SK-N-SH (cell line): Measurements from ENCODE around the gene MBP. TPM values are rescaled to one million over a fixed set of nuclear protein-coding genes. Genes with fewer than 3 reads are reported as not detected.

Experiments used
- CTCF ChIA-PET: fragments of 300-600, 350-600 bp; formaldehyde crosslinking; extraction: SDS; loops from one replicate; lab custom pipeline; 2021; lab: Yijun Ruan, JAX
- POLR2A ChIA-PET: fragments of 350-600 bp; sonication (Branson Sonifier 250); formaldehyde crosslinking; extraction: SDS; loops from one replicate; lab custom pipeline; 2020; ENCODE audit warnings: antibody characterized with exemption, inconsistent platforms; lab: Yijun Ruan, JAX
- DNase-seq: peaks from one replicate; pipeline ENCODE4 v3.0.0; 2012
- H2AFZ ChIP-seq: fragments of 200-600 bp; sonication (generic); 2 replicates; pipeline ENCODE4 v1.8.1; 2016; ENCODE audit warnings: antibody characterized with exemption, mild to moderate bottlenecking, low read depth
- H3F3A ChIP-seq: fragments of 200-600 bp; sonication (generic); replicated peaks from 2 replicates; pipeline ENCODE3; 2016; ENCODE audit warnings: antibody characterized with exemption, mild to moderate bottlenecking; ENCODE audit not compliant: insufficient read depth
- H3K27ac ChIP-seq, 2 experiments: fragments of 200-500 bp in 1 of 2; fragments of 200-600 bp in 1 of 2; sonication (Bioruptor generic) in 1 of 2; sonication (generic), shearing (Covaris generic) in 1 of 2; 2 replicates each; pipeline versions ENCODE4 v1.5.1 to v1.6.1; 2014 to 2016; ENCODE audit warnings: low read depth in 2 of 2, inconsistent platforms in 1 of 2, low read length in 1 of 2, mild to moderate bottlenecking in 1 of 2, mixed read lengths in 1 of 2
- H3K27me3 ChIP-seq: fragments of 200-600 bp; sonication (generic), shearing (Covaris generic); 2 replicates; pipeline ENCODE4 v1.6.1; 2016; ENCODE audit warnings: mixed run types; ENCODE audit not compliant: insufficient read depth
- H3K36me3 ChIP-seq, 2 experiments: fragments of 200-500 bp in 1 of 2; fragments of 200-600 bp in 1 of 2; sonication (Bioruptor generic) in 1 of 2; sonication (generic) in 1 of 2; replicated peaks in 1 of 2; 2 replicates each; pipeline versions ENCODE3 to v1.5.1; 2014 to 2016; ENCODE audit warnings: low read length in 1 of 2, mild to moderate bottlenecking in 1 of 2; ENCODE audit not compliant: insufficient read depth in 2 of 2, control insufficient read depth in 1 of 2
- H3K4me1 ChIP-seq, 2 experiments: fragments of 200-500 bp in 1 of 2; fragments of 200-600 bp in 1 of 2; sonication (Bioruptor generic) in 1 of 2; sonication (generic), shearing (Covaris generic) in 1 of 2; 2 replicates each; pipeline versions ENCODE4 v1.5.1 to v1.6.1; 2014 to 2016; ENCODE audit warnings: low read depth in 1 of 2, low read length in 1 of 2, mixed run types in 1 of 2; ENCODE audit not compliant: insufficient read depth in 2 of 2, control insufficient read depth in 1 of 2
- H3K4me2 ChIP-seq: fragments of 200-600 bp; sonication (generic), shearing (Covaris generic); 2 replicates; pipeline ENCODE4 v1.6.1; 2017; ENCODE audit warnings: mixed run types
- H3K4me3 ChIP-seq, 2 experiments: fragments of 200-500 bp in 1 of 2; fragments of 200-600 bp in 1 of 2; sonication (Bioruptor generic) in 1 of 2; sonication (generic), shearing (Covaris generic) in 1 of 2; 2 replicates each; pipeline versions ENCODE4 v1.5.1 to v1.8.1; 2014 to 2016; ENCODE audit warnings: low read depth in 2 of 2, inconsistent platforms in 1 of 2, low read length in 1 of 2, mild to moderate bottlenecking in 1 of 2, mixed read lengths in 1 of 2, moderate library complexity in 1 of 2
- H3K79me2 ChIP-seq: fragments of 200-600 bp; sonication (generic); 2 replicates; pipeline ENCODE4 v1.8.1; 2017; ENCODE audit warnings: mild to moderate bottlenecking; ENCODE audit not compliant: insufficient read depth
- H3K9ac ChIP-seq: fragments of 200-600 bp; sonication (generic); 2 replicates; pipeline ENCODE4 v1.6.1; 2017; ENCODE audit warnings: mixed run types
- H3K9me2 ChIP-seq: fragments of 200-600 bp; sonication (generic); 2 replicates; pipeline ENCODE4 v1.6.1; 2017; ENCODE audit warnings: mixed run types
- H3K9me3 ChIP-seq: fragments of 200-600 bp; sonication (generic); 2 replicates; pipeline ENCODE4 v1.6.1; 2017; ENCODE audit warnings: mixed run types, mild to moderate bottlenecking, moderate library complexity
- H4K20me1 ChIP-seq: fragments of 200-600 bp; sonication (generic); 2 replicates; pipeline ENCODE4 v1.6.1; 2017; ENCODE audit warnings: mild to moderate bottlenecking, mixed run types; ENCODE audit not compliant: insufficient read depth
- CHD2 ChIP-seq: fragments of 150-350 bp; IDR thresholded peaks from 2 replicates; pipeline ENCODE4 v1.6.1; 2018; ENCODE audit warnings: low read length; ENCODE audit not compliant: partially characterized antibody
- EP300 ChIP-seq, 2 experiments: IDR thresholded peaks; 2 replicates each; pipeline versions ENCODE4 v1.4.0 to v1.6.1; 2012; ENCODE audit warnings: borderline replicate concordance in 1 of 2, low read depth in 1 of 2, low read length in 1 of 2
- GABPA ChIP-seq: IDR thresholded peaks from 2 replicates; pipeline ENCODE4 v1.4.0; 2012; ENCODE audit warnings: low read depth, mild to moderate bottlenecking
- GATA2 ChIP-seq: sonication (generic); formaldehyde crosslinking; IDR thresholded peaks from 2 replicates; pipeline ENCODE4 v1.5.0; 2020; ENCODE audit warnings: mild to moderate bottlenecking, missing genetic modification reagents
- MEF2A ChIP-seq: IDR thresholded peaks from 2 replicates; pipeline ENCODE4 v1.4.0; 2012; ENCODE audit warnings: low read depth, borderline replicate concordance
- MXI1 ChIP-seq: IDR thresholded peaks from 2 replicates; pipeline ENCODE4 v1.6.1; 2012; ENCODE audit warnings: mild to moderate bottlenecking, low read depth, low read length, improper control_type of control experiment
- NFIC ChIP-seq: IDR thresholded peaks from 2 replicates; pipeline ENCODE4 v1.4.0; 2012; ENCODE audit warnings: borderline replicate concordance
- NRF1 ChIP-seq: IDR thresholded peaks from 2 replicates; pipeline ENCODE4 v1.6.1; 2012; ENCODE audit warnings: low read depth, mild to moderate bottlenecking, low read length
- POLR2AphosphoS5 ChIP-seq: IDR thresholded peaks from 2 replicates; pipeline ENCODE4 v1.6.1; 2012; ENCODE audit warnings: low read depth, low read length
- REST ChIP-seq: IDR thresholded peaks from 2 replicates; pipeline ENCODE4 v1.6.1; 2012; ENCODE audit warnings: mild to moderate bottlenecking, low read depth, low read length, moderate library complexity
- RFX5 ChIP-seq: IDR thresholded peaks from 2 replicates; pipeline ENCODE4 v1.6.1; 2012; ENCODE audit warnings: mild to moderate bottlenecking, improper control_type of control experiment, low read length
- RXRA ChIP-seq: IDR thresholded peaks from 2 replicates; pipeline ENCODE4 v1.4.0; 2012; ENCODE audit warnings: low read depth, mild to moderate bottlenecking, borderline replicate concordance
- SIN3A ChIP-seq: IDR thresholded peaks from 2 replicates; pipeline ENCODE4 v1.6.1; 2012; ENCODE audit warnings: low read depth, mild to moderate bottlenecking, low read length, moderate library complexity, borderline replicate concordance
- TCF12 ChIP-seq: IDR thresholded peaks from 2 replicates; pipeline ENCODE4 v1.4.0; 2012
- USF1 ChIP-seq: IDR thresholded peaks from 2 replicates; pipeline ENCODE4 v1.4.0; 2012; ENCODE audit warnings: low read depth, borderline replicate concordance
- YY1 ChIP-seq: IDR thresholded peaks from 2 replicates; pipeline ENCODE4 v1.4.0; 2012; ENCODE audit warnings: low read depth, mild to moderate bottlenecking
- WGBS: methylation state at CpG from one replicate; pipeline ENCODE4 v1.1.6; 2017; ENCODE audit warnings: low lambda C conversion rate; 5-methylcytosine and 5-hydroxymethylcytosine counted together
- polyA plus RNA-seq, 3 experiments: library from polyadenylated mRNA; depleted of rRNA; stranded (reverse); fragments of >200 nt; gene quantifications; 2 replicates each; pipeline ENCODE4 v1.2.3, GENCODE V29; 2012
- TF ChIP-seq, protein P1 (sequence below): fragments of 150-350 bp; IDR thresholded peaks from 2 replicates; pipeline ENCODE4 v1.6.1; 2016; ENCODE audit warnings: mild to moderate bottlenecking, low read depth, low read length
- TF ChIP-seq, protein P2 (sequence below): IDR thresholded peaks from 2 replicates; pipeline ENCODE4 v1.4.0; 2012; ENCODE audit warnings: low read depth, borderline replicate concordance
- TF ChIP-seq, protein P3 (sequence below): IDR thresholded peaks from 2 replicates; pipeline ENCODE4 v1.4.0; 2012; ENCODE audit warnings: low read depth
- TF ChIP-seq, protein P4 (sequence below): IDR thresholded peaks from 2 replicates; pipeline ENCODE4; 2012

Gene MBP
- polyA plus RNA-seq, 1 of the 3 experiments (the other 2 are of a cell fraction): 1.6 TPM

DNA sequence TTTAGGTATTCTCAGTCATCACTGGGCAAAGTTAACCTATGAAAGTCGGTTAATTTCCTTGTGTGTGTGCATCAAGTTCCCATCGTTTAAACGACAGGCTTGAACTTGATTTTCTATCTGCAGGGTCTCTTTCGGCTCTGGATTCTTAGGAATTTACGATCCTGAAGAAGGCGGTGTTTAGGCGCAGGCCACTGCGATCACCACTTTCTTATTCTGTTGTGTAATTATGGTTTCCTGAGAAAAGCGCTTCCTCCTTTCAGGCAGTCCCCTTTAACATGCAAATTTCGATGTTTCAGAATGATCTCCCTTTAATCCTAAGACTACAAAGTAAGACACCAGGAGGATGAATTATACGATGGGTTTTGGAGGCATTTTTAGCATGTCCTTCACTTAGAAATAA is 27.9 kb upstream of the MBP start:
- no peak for DNase-seq
- H3K27me3 ChIP-seq: no peaks in the 10 kb centered on the region
- H3K4me1 ChIP-seq: no peaks in the 10 kb centered on the region
- H3K9me2 ChIP-seq: no peaks in the 10 kb centered on the region
- no peaks in the 10 kb centered on the region for H3K36me3 ChIP-seq
- H3F3A ChIP-seq: no peaks in the 10 kb centered on the region
- H3K79me2 ChIP-seq: no peaks in the 10 kb centered on the region
- POLR2A ChIA-PET: no interaction called here
- H2AFZ ChIP-seq: no peak overlapping the region
- no peaks in the 10 kb centered on the region for H3K9me3 ChIP-seq
- no peak for TF ChIP-seq CHD2
- TF ChIP-seq, protein P1, sequence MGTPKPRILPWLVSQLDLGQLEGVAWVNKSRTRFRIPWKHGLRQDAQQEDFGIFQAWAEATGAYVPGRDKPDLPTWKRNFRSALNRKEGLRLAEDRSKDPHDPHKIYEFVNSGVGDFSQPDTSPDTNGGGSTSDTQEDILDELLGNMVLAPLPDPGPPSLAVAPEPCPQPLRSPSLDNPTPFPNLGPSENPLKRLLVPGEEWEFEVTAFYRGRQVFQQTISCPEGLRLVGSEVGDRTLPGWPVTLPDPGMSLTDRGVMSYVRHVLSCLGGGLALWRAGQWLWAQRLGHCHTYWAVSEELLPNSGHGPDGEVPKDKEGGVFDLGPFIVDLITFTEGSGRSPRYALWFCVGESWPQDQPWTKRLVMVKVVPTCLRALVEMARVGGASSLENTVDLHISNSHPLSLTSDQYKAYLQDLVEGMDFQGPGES: no peak
- no peak for TF ChIP-seq EP300 (IDR thresholded peaks at IDR 0.05; ENCODE audit: borderline replicate concordance in 1 of 2, low read depth in 1 of 2, low read length in 1 of 2)
- TF ChIP-seq, protein P2, sequence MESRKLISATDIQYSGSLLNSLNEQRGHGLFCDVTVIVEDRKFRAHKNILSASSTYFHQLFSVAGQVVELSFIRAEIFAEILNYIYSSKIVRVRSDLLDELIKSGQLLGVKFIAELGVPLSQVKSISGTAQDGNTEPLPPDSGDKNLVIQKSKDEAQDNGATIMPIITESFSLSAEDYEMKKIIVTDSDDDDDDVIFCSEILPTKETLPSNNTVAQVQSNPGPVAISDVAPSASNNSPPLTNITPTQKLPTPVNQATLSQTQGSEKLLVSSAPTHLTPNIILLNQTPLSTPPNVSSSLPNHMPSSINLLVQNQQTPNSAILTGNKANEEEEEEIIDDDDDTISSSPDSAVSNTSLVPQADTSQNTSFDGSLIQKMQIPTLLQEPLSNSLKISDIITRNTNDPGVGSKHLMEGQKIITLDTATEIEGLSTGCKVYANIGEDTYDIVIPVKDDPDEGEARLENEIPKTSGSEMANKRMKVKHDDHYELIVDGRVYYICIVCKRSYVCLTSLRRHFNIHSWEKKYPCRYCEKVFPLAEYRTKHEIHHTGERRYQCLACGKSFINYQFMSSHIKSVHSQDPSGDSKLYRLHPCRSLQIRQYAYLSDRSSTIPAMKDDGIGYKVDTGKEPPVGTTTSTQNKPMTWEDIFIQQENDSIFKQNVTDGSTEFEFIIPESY: no peak
- TF ChIP-seq GABPA: no peak
- no peak for TF ChIP-seq RFX5
- TF ChIP-seq NFIC: no peak
- no peak for TF ChIP-seq MXI1
- no peak for TF ChIP-seq USF1
- no peak for TF ChIP-seq MEF2A
- no peak for TF ChIP-seq NRF1
- TF ChIP-seq RXRA: no peak
- TF ChIP-seq YY1: no peak
- TF ChIP-seq, protein P3, sequence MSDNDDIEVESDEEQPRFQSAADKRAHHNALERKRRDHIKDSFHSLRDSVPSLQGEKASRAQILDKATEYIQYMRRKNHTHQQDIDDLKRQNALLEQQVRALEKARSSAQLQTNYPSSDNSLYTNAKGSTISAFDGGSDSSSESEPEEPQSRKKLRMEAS: no peak
- no peak for TF ChIP-seq REST
- TF ChIP-seq POLR2AphosphoS5: no peak
- no peak for TF ChIP-seq GATA2 (CRISPR knock-in tag)
- no peak for TF ChIP-seq TCF12
- TF ChIP-seq, protein P4, sequence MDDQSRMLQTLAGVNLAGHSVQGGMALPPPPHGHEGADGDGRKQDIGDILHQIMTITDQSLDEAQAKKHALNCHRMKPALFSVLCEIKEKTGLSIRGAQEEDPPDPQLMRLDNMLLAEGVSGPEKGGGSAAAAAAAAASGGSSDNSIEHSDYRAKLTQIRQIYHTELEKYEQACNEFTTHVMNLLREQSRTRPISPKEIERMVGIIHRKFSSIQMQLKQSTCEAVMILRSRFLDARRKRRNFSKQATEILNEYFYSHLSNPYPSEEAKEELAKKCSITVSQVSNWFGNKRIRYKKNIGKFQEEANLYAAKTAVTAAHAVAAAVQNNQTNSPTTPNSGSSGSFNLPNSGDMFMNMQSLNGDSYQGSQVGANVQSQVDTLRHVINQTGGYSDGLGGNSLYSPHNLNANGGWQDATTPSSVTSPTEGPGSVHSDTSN: no peak
- TF ChIP-seq SIN3A: no peak
- no peaks in the 10 kb centered on the region for H4K20me1 ChIP-seq
- H3K4me3 ChIP-seq: no peak overlapping the region
- CTCF ChIA-PET: interaction anchor here (0.7 kb wide), 1 partner anchor 264 kb away, joined by 3 read pairs; no protein-coding TSS in a partner anchor
- WGBS: 70% methylated on average over 11 of the region's 11 CpGs
- H3K27ac ChIP-seq: no peak overlapping the region
- no peak overlapping the region for H3K9ac ChIP-seq
- H3K4me2 ChIP-seq: no peak overlapping the region
